HG03060 (cell line): ENCODE results near the gene LIMA1.
"Not testable (repeated sequence)": the region's sequence is repeated elsewhere in the genome, so short reads cannot be mapped to it uniquely, and the experiment has no call there.

Source experiments
- ATAC-seq: cut with Tn5 transposase; IDR thresholded peaks from one replicate; pipeline ENCODE4 v1.9.1; 2021; ENCODE audit warnings: low read depth, moderate number of reproducible peaks; ENCODE audit not compliant: unreplicated experiment

LIMA1 gene

DNA sequence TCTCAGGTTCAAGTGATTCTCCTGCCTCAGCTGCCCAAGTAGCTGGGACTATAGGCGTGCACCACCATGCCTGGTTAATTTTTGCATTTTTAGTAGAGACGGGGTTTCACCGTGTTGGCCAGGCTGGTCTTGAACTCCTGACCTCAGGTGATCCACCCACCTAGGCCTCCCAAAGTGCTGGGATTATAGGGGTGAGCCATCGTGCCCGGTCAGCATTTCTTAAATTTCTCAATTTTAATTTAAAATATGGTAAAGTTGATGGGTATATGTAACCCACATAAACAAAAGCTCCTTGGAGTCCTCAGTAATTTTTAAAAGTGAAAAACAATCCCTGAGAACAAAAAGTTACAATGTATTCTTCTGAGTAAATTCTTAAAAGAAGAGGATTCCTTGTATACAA, 128.4 kb downstream of the LIMA1 start:
- not testable (repeated sequence) for ATAC-seq

DNA sequence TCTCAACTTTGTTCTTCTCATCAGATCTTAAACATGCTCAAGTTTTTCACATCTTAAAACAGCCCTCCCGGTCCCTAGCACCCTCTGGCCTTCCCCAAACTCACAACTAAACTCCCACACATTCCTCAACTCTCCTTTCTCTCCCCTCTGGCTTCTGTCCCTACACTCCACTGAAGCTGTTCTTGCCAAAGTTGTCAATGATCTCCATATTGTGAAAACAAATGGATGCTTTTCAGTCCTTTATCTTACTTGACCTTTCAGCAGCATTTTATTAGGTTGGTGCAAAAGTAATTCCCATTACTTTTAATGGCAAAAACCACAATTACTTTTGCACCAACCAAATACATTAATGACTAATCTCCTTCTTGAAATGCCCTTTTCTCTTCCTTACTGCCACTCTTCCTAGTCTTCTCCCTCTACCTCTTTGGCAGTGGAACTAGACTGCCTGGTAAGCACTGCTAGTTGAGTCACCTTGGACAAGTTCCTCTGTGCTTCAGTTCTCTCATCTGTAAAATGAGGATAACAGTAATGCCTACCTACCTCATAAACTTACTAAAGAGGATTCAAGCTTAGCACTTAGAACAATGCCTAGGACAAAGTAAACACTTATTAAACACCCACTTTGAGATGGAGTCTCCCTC, 132.2 kb downstream of the LIMA1 start:
- no peak for ATAC-seq

GRCh38 chr12:50149311-50149710, 134.0 kb downstream of the LIMA1 start:
- ATAC-seq = no peak

GRCh38 chr12:50148011-50148410, 135.3 kb downstream of the LIMA1 start:
- ATAC-seq = not testable (repeated sequence)

- no peak for ATAC-seq
These were observed 136.0 kb downstream of the LIMA1 start for GRCh38 chr12:50147281-50147680.

DNA sequence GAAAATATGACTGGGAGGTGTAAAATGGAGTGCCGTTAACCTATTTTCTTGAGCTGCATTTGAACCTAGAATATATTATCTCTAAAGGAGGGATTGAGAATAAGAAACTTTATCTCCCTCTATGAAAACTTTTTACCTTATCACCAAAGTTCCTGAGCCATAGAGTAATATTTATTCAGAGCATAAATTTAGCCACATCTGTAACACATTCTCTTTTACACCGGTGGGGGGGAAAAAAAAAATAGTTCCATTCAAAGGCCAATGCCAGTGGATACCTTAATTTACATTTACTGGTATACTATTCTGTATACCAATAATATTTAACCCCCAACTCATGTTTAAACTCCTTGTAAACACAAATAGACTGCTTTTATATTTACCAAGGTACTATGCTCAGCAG, 137.9 kb downstream of the LIMA1 start:
- ATAC-seq = no peak

DNA sequence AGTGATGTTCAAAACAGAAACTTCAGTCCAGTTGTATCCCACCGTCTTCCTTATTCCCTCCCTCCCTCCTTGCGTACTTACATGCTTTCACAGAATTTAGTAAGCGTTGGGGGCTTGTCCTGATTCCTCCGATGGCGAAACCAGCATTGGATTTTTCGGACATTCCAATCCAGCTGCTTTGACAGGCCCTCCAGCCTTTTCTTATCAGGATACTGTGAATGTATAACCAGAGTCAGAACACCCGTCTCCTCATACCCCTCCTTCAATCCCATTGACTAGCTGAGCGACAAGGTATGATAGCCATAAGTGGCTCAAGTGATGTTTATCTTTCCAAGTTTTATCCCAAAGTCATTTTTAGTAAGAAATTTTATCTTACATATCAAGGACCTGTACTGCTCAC, 140.3 kb downstream of the LIMA1 start:
- ATAC-seq = no peak

GRCh38 chr12:50132505-50133135, 150.7 kb downstream of the LIMA1 start:
- no peak for ATAC-seq

GRCh38 chr12:50129290-50129689, 154.0 kb downstream of the LIMA1 start:
- ATAC-seq = no peak

DNA sequence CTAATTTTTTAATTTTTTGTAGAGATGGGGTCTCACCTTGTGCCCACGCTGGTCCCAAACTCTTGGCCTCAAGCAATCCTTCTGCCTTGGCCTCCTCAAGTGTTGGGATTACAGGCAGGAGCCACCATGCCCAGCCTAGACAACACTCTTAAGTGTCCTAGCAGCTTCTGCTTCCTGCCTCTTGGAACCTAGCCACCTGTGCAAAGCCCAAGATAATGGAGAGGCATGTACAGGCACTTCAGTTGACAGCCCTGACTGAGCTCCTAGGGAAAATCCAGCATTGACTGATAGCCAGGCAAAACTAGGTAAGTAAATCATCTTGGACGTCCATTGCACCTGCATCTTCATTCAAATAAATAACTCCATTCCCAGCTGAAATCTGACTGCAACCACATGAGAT, 155.8 kb downstream of the LIMA1 start:
- no peak for ATAC-seq
